ACC112 (cell line): ENCODE results near the gene HELQ.

ENCODE experiments used
- H2AFZ ChIP-seq: fragments of 200-600 bp; sonication (generic); one replicate; pipeline ENCODE4 v1.6.0; 2017; ENCODE audit warnings: antibody characterized with exemption, low read length; ENCODE audit not compliant: unreplicated experiment
- H3K27ac ChIP-seq: fragments of 200-600 bp; sonication (generic); 2 replicates; pipeline ENCODE4 v1.5.1; 2014; ENCODE audit warnings: low read depth, mild to moderate bottlenecking, antibody characterized with exemption, low read length, moderate library complexity
- H3K27me3 ChIP-seq: fragments of 200-600 bp; sonication (generic); 2 replicates; pipeline ENCODE4 v1.6.1; 2014; ENCODE audit warnings: mild to moderate bottlenecking, antibody characterized with exemption, low read length, moderate library complexity, mixed read lengths; ENCODE audit not compliant: insufficient read depth
- H3K36me3 ChIP-seq: fragments of 200-600 bp; sonication (generic); 2 replicates; pipeline ENCODE4 v1.6.1; 2016; ENCODE audit warnings: mild to moderate bottlenecking, antibody characterized with exemption, low read length, moderate library complexity, mixed read lengths; ENCODE audit not compliant: insufficient read depth
- H3K4me1 ChIP-seq: fragments of 200-600 bp; sonication (generic); one replicate; pipeline ENCODE4 v1.6.1; 2016; ENCODE audit warnings: low read length, mixed read lengths; ENCODE audit not compliant: insufficient read depth, unreplicated experiment, control insufficient read depth
- H3K4me3 ChIP-seq: fragments of 200-600 bp; sonication (generic); 2 replicates; pipeline ENCODE4 v1.5.1; 2014; ENCODE audit warnings: mild to moderate bottlenecking, low read depth, low read length
- H3K79me2 ChIP-seq: fragments of 200-600 bp; sonication (generic); one replicate; pipeline ENCODE4 v1.6.0; 2016; ENCODE audit warnings: low read length; ENCODE audit not compliant: control insufficient read depth, unreplicated experiment, insufficient read depth

The HELQ gene

GRCh38 chr4:83389756-83390505, 65.7 kb downstream of the HELQ start:
- no peaks in the 10 kb centered on the region for H3K36me3 ChIP-seq
- H3K27me3 ChIP-seq, result no peaks in the 10 kb centered on the region
- H3K79me2 ChIP-seq, result no peaks in the 10 kb centered on the region
- H2AFZ ChIP-seq, result no peak overlapping the region
- no peak overlapping the region for H3K4me3 ChIP-seq
- H3K27ac ChIP-seq, result no peak overlapping the region
- H3K4me1 ChIP-seq, result no peaks in the 10 kb centered on the region

GRCh38 chr4:83389037-83389720, 66.4 kb downstream of the HELQ start:
- Histone ChIP-seq H3K27me3 (no peaks in the 10 kb centered on the region), H3K27ac (no peak overlapping the region), H3K79me2 (no peaks in the 10 kb centered on the region), H2AFZ (no peak overlapping the region), H3K4me3 (no peak overlapping the region), H3K36me3 (no peaks in the 10 kb centered on the region), H3K4me1 (no peaks in the 10 kb centered on the region)

DNA sequence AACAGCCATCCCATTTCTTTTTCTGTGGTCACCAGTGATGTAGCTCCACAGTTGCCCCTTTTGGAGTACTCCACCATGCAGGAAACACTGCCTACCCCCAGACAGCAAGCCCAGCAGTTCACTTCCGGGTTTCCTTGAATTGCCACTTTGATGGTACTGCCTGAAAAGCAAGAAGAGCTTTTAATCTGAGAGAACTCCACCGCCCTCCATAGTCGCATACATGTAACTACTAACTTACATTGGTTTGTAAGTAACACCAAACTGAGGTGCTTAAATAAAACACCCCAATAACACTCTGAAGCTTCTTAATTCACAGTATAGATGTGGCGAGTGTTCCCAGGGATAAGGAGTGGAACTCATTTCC, 67.3 kb downstream of the HELQ start:
- H3K4me3 ChIP-seq, result no peak overlapping the region
- no peak overlapping the region for H2AFZ ChIP-seq
- H3K27me3 ChIP-seq, result no peaks in the 10 kb centered on the region
- H3K79me2 ChIP-seq, result no peaks in the 10 kb centered on the region
- H3K27ac ChIP-seq, result no peak overlapping the region
- H3K36me3 ChIP-seq, result no peaks in the 10 kb centered on the region
- no peaks in the 10 kb centered on the region for H3K4me1 ChIP-seq

- Histone ChIP-seq H3K27ac (no peak overlapping the region), H3K36me3 (no peaks in the 10 kb centered on the region), H2AFZ (no peak overlapping the region), H3K4me1 (no peaks in the 10 kb centered on the region), H3K27me3 (no peaks in the 10 kb centered on the region), H3K79me2 (no peaks in the 10 kb centered on the region), H3K4me3 (no peak overlapping the region)
Observed at GRCh38 chr4:83387476-83388312, 67.9 kb downstream of the HELQ start.

DNA sequence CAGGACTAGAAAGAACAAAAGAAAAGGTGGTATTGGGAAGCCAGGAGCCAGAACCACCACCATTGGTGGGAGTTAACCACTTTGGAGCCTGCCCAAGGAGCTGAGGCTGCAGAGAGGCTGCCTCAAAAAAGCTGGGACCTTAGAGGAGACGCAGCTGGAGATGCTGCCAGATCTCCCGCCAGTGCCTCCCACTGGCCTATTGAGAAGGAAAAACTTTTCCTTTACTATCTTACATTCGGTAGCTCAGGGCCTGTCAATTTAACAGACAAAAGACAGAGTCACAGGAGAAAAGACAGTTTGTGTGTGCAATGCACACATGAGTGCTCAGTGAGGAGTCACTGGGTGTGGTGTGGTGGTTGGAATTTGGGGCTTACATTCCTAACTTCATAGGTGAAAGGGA, 68.6 kb downstream of the HELQ start:
- no peak overlapping the region for H3K4me3 ChIP-seq
- H3K4me1 ChIP-seq, result no peaks in the 10 kb centered on the region
- no peak overlapping the region for H3K27ac ChIP-seq
- H3K27me3 ChIP-seq, result no peaks in the 10 kb centered on the region
- H2AFZ ChIP-seq, result no peak overlapping the region
- no peaks in the 10 kb centered on the region for H3K79me2 ChIP-seq
- no peaks in the 10 kb centered on the region for H3K36me3 ChIP-seq

- H3K27ac ChIP-seq, result no peak overlapping the region
- no peaks in the 10 kb centered on the region for H3K36me3 ChIP-seq
- no peaks in the 10 kb centered on the region for H3K4me1 ChIP-seq
- H3K27me3 ChIP-seq, result no peaks in the 10 kb centered on the region
- H3K79me2 ChIP-seq, result no peaks in the 10 kb centered on the region
- H2AFZ ChIP-seq, result no peak overlapping the region
- H3K4me3 ChIP-seq, result no peak overlapping the region
Observed at GRCh38 chr4:83382850-83383249, 72.8 kb downstream of the HELQ start.

GRCh38 chr4:83381173-83381572, 74.5 kb downstream of the HELQ start:
- no peaks in the 10 kb centered on the region for H3K4me1 ChIP-seq
- no peaks in the 10 kb centered on the region for H3K36me3 ChIP-seq
- no peak overlapping the region for H3K27ac ChIP-seq
- H3K27me3 ChIP-seq, result no peaks in the 10 kb centered on the region
- H3K4me3 ChIP-seq, result no peak overlapping the region
- H2AFZ ChIP-seq, result no peak overlapping the region
- no peaks in the 10 kb centered on the region for H3K79me2 ChIP-seq

DNA sequence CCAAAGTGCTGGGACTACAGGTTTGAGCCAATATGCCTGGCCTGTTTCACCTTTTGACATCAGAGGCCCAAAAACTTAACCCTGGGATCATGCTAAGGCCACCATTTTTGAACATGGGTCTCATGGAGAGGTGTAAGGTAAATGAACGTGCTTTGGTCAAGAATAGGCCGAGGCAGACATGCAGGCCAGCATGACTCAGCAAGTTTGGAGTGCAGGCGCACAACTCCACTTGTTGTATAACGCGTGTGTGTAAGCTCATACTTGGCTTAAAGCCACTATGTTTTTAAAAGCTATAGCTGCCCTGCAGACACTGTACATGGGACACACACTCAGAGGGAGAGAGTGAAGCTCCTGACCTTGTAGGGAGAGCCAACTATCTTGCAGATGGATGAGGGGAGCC, 77.2 kb downstream of the HELQ start:
- H3K27me3 ChIP-seq, result no peaks in the 10 kb centered on the region
- no peak overlapping the region for H3K27ac ChIP-seq
- no peaks in the 10 kb centered on the region for H3K79me2 ChIP-seq
- no peaks in the 10 kb centered on the region for H3K4me1 ChIP-seq
- no peak overlapping the region for H3K4me3 ChIP-seq
- no peaks in the 10 kb centered on the region for H3K36me3 ChIP-seq
- no peak overlapping the region for H2AFZ ChIP-seq

DNA sequence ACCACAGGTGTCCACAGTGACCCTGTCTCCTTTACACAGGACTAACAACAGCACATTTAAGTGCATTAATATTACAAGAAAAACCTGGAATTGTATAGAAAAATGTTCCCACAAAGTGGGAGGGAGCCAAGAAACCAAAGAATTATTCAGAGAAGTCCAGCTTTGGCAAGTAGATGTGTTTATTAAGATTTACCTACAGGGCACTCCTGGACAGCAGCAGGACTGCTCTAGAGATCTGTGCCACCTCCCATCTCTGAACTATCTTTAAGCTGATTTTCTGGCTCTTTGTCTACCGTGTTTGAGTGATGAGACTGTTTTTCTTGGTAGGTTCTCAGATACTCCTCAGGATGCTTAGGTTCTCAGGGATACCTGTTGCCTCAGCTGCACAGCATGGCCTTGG, 82.7 kb downstream of the HELQ start:
- H3K27me3 ChIP-seq, result no peaks in the 10 kb centered on the region
- no peaks in the 10 kb centered on the region for H3K36me3 ChIP-seq
- no peaks in the 10 kb centered on the region for H3K79me2 ChIP-seq
- no peak overlapping the region for H3K4me3 ChIP-seq
- no peak overlapping the region for H2AFZ ChIP-seq
- no peak overlapping the region for H3K27ac ChIP-seq
- peaks cover 10% of the 10 kb centered on the region for H3K4me1 ChIP-seq

DNA sequence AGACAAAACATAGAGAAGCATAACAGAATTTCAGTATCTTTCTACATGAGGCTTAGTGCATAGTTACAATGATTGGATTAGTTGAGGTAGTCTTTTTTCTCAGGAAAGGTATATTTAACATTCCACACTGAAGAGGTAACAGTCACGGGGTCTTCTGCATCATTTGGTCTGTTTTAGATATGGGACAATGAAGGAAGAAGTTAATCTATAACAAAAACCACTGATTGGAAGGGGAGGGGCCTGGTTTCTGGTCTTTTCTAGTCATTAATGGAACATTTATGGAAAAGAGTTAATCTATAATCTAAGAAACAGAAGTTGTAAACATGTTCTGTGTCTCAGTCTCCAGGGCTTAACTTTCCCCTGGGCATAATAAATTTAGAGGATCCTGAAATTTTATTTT, 83.7 kb downstream of the HELQ start:
- H3K36me3 ChIP-seq, result no peaks in the 10 kb centered on the region
- H2AFZ ChIP-seq, result no peak overlapping the region
- H3K4me1 ChIP-seq, result peaks cover 10% of the 10 kb centered on the region
- H3K27me3 ChIP-seq, result no peaks in the 10 kb centered on the region
- no peak overlapping the region for H3K27ac ChIP-seq
- no peaks in the 10 kb centered on the region for H3K79me2 ChIP-seq
- no peak overlapping the region for H3K4me3 ChIP-seq
